CD4-positive, CD25-positive, alpha-beta regulatory T cell (primary cell): ENCODE measurements around the gene MEAF6. TPM values are rescaled to one million over a fixed set of nuclear protein-coding genes. Genes with fewer than 3 reads are reported as not detected.
"Not testable (repeated sequence)": the region's sequence is repeated elsewhere in the genome, so short reads cannot be mapped to it uniquely, and the experiment has no call there.

Experiments used
- ATAC-seq, 2 donors: fragments of 150-1000 bp; cut with Tn5 transposase; one replicate each; pipeline ENCODE4 v1.10.0; 2021; ENCODE audit warnings: low read depth in 2 of 2, moderate number of reproducible peaks in 2 of 2, moderate library complexity in 1 of 2
- DNase-seq, 3 donors: peaks; one replicate each; pipeline versions ENCODE4 v3.0.0 to v3.0.0-alpha.2; 2012 to 2022; ENCODE audit warnings: mixed read lengths in 1 of 3
- H3K27ac ChIP-seq: one replicate; pipeline ENCODE4 v1.7.0; 2013; ENCODE audit warnings: mild to moderate bottlenecking, low read length; ENCODE audit not compliant: insufficient read depth, poor library complexity, severe bottlenecking
- H3K27me3 ChIP-seq: one replicate; pipeline ENCODE4 v1.7.0; 2013; ENCODE audit warnings: low read length; ENCODE audit not compliant: control insufficient read depth, insufficient read depth
- H3K36me3 ChIP-seq: one replicate; pipeline ENCODE4 v1.7.0; 2013; ENCODE audit warnings: mild to moderate bottlenecking, low read length, moderate library complexity; ENCODE audit not compliant: control insufficient read depth, insufficient read depth
- H3K4me1 ChIP-seq: 2 replicates; pipeline ENCODE4 v1.7.0; 2013; ENCODE audit warnings: mild to moderate bottlenecking, low read length; ENCODE audit not compliant: insufficient read depth, control insufficient read depth, poor library complexity, severe bottlenecking
- H3K4me3 ChIP-seq: one replicate; pipeline ENCODE4 v1.7.0; 2013; ENCODE audit warnings: low read depth, mild to moderate bottlenecking, low read length, moderate library complexity
- H3K9me3 ChIP-seq, 2 experiments: 1 replicate in 1 of 2; 2 replicates in 1 of 2; pipeline ENCODE4 v1.7.0; 2013; ENCODE audit warnings: low read length in 2 of 2, mild to moderate bottlenecking in 1 of 2, moderate library complexity in 1 of 2; ENCODE audit not compliant: control insufficient read depth in 2 of 2
- H3K27ac Mint-ChIP-seq, 3 donors: one replicate each; pipeline ENCODE4 v1.8.0; 2020 to 2022; ENCODE audit warnings: mild to moderate bottlenecking in 3 of 3, mixed read lengths in 3 of 3, moderate library complexity in 2 of 3
- H3K27me3 Mint-ChIP-seq: one replicate; pipeline ENCODE4 v1.8.0; 2022; ENCODE audit warnings: mild to moderate bottlenecking, mixed read lengths
- H3K36me3 Mint-ChIP-seq: one replicate; pipeline ENCODE4 v1.8.0; 2020; ENCODE audit warnings: mixed read lengths
- H3K4me1 Mint-ChIP-seq, 4 donors: one replicate each; pipeline ENCODE4 v1.8.0; 2020 to 2022; ENCODE audit warnings: mixed read lengths in 4 of 4, mild to moderate bottlenecking in 1 of 4
- H3K4me3 Mint-ChIP-seq, 4 donors: one replicate each; pipeline ENCODE4 v1.8.0; 2020 to 2022; ENCODE audit warnings: mild to moderate bottlenecking in 4 of 4, mixed read lengths in 4 of 4, moderate library complexity in 3 of 4
- H3K9me3 Mint-ChIP-seq, 7 donors: one replicate each; pipeline ENCODE4 v1.8.0; 2020 to 2022; ENCODE audit warnings: mixed read lengths in 7 of 7, mild to moderate bottlenecking in 3 of 7, moderate library complexity in 2 of 7
- polyA plus RNA-seq, 4 donors: library from polyadenylated mRNA; unstranded; fragments of 300-500 nt; fragmentation: Illumina TruSeq; gene quantifications; one replicate each; pipeline ENCODE4 v1.2.3, GENCODE V29; 2021
- total RNA-seq: library from RNA; stranded (reverse); gene quantifications from one replicate; pipeline ENCODE4 v1.2.3, GENCODE V29; 2022

Gene MEAF6
- total and polyA plus RNA-seq, 5 donors from 2014 or later = 52.3 to 163 (median 150) TPM

DNA sequence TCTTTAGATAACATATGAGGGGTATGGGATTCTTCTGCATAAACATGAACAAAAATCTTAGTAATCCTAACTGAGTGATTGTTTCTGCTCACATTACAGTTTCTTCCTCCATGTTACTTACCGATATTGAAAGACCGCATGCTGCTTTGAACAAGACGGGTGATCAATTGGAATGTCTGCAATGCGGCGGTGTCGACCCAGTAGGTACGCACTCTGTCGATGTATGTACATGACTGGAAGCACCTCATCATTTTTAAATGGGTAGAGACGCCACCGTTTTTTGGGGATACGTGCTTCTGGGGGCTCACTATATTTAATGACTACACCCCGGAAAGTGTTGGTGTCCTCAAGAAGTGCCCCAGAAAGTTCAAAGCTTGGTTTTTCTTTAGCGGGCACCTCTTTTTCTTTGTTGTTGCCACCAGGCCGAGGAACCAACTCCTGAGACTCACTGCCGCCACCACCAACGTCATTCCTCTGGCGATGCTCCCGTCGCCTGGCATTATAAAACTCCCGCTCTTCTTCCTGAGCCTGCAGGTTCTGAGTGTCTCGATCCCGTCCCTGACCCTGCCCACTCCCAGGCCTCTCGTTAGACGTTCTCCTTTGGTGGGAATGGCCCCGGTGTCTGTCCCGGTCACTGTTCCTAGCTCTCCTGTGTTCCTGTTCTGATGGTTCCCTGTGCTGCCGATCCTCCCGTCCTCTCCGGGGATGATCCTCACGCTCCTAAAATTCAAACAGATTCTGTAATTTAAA lies 25.6 kb upstream of the MEAF6 start:
- Mint-ChIP-seq H3K27ac (peak overlapping the region in 1 of 3 donors; percentile 48), H3K4me3 (no peak overlapping the region), H3K4me1 (peaks cover 7 to 18% (median 11%) of the 10 kb centered on the region in 4 donors), H3K27me3 (no peaks in the 10 kb centered on the region), H3K36me3 (peaks cover 47% of the 10 kb centered on the region), H3K9me3 (no peaks in the 10 kb centered on the region)
- H3K9me3 ChIP-seq = no peaks in the 10 kb centered on the region
- no peak for ATAC-seq
- H3K4me3 ChIP-seq = no peak overlapping the region
- no peak overlapping the region for H3K27ac ChIP-seq
- H3K27me3 ChIP-seq = no peaks in the 10 kb centered on the region
- H3K4me1 ChIP-seq = no peaks in the 10 kb centered on the region
- H3K36me3 ChIP-seq = peaks cover 79% of the 10 kb centered on the region
- DNase-seq = no peak

DNA sequence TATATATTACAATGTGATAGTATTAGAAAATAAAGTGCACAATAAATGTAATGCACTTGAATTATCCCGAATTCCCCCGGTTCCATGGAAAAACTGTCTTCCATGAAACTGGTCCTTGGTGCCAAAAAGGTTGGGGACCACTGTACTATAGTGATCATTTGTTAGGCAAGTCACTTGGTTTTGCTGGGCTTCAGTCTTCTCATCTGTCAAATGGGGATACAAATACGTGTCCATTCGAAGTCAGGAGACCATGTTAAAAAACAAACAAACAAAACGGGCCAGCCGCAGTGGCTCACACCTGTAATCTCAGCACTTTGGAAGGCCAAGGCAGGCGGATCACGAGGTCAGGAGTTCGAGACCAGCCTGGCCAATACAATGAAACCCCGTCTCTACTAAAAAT lies 24.6 kb upstream of the MEAF6 start:
- H3K4me1 ChIP-seq, H3K27ac Mint-ChIP-seq, DNase-seq, ATAC-seq, H3K9me3 Mint-ChIP-seq, H3K4me3 ChIP-seq, H3K27me3 Mint-ChIP-seq, H3K4me3 Mint-ChIP-seq, H3K27me3 ChIP-seq, H3K9me3 ChIP-seq, H3K27ac ChIP-seq: not testable (repeated sequence)
- peaks cover 70% of the 10 kb centered on the region for H3K36me3 ChIP-seq
- Mint-ChIP-seq H3K36me3 (peaks cover 44% of the 10 kb centered on the region), H3K4me1 (peaks cover 7 to 20% (median 13%) of the 10 kb centered on the region in 4 donors)

DNA sequence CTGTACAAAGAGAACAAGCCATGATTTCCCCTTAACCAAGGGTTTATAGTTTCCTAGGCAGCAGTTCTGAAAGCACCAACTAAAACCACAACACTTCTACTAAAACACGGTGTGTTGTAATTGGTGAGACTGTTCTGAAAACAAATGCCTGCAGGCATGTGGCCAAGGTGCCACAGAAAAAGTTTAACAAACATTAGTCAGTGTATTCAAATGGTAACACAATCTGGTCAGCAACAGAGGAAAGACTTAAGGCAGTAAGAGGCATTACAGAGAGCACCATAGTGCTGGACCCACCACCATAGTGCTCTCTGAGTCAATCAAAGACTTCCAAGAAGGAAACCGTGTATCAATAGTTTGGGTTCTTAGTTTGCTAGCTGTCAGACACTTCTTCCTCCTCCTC lies 22.8 kb upstream of the MEAF6 start:
- peaks cover 63% of the 10 kb centered on the region for H3K36me3 ChIP-seq
- no peak overlapping the region for H3K27ac Mint-ChIP-seq
- no peak for ATAC-seq

DNA sequence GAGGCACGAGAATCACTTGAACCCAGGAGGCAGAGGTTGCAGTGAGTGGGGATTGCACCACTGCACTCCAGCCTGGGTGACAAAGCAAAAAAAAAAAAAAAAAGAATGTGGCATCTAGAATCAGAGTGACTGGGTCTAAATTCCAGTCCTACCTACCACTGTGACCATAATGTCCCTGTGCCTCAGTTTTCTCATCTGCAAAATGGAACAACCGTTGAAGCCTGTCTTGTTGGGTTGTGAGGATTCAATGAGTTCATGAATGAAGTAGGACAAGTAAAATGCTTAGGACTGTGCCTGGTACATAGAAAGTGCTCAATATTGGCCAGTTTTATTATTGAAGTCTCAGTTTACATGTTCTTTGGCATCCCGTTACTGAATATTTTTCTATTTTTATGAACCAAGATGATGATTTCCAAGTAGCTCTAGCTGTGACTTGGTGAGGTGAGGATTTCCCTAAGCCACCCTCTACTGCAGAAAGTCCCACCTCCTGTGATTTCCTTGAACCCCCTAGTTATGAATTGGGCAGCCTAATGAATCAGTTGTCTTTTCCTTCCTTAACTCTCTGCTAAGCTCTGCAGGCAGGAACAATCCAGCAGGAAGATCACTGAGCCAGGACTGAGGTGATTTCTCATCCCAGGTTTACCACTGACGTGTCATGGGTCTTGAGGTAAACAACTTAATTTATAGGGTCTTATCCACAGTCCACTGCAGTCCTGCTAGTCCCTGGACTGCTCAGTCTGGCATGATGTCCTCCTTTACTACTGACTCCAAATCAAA lies 18.9 kb upstream of the MEAF6 start:
- ATAC-seq (no peak), DNase-seq (no peak)
- H3K9me3 Mint-ChIP-seq = no peaks in the 10 kb centered on the region
- H3K36me3 Mint-ChIP-seq = peaks cover 28% of the 10 kb centered on the region
- H3K27me3 Mint-ChIP-seq = no peaks in the 10 kb centered on the region
- Histone ChIP-seq H3K27ac (no peak overlapping the region), H3K4me1 (no peaks in the 10 kb centered on the region), H3K27me3 (no peaks in the 10 kb centered on the region), H3K4me3 (no peak overlapping the region), H3K36me3 (peaks cover 26% of the 10 kb centered on the region), H3K9me3 (no peaks in the 10 kb centered on the region)
- H3K4me3 Mint-ChIP-seq = no peak overlapping the region
- H3K4me1 Mint-ChIP-seq = peaks cover 0 to 19% (median 12%) of the 10 kb centered on the region in 4 donors
- no peak overlapping the region for H3K27ac Mint-ChIP-seq

More for the DNA sequence above, 22.8 kb upstream of the MEAF6 start:
- no peaks in the 10 kb centered on the region for H3K9me3 ChIP-seq
- Mint-ChIP-seq H3K9me3 (no peaks in the 10 kb centered on the region), H3K4me3 (no peak overlapping the region), H3K27me3 (no peaks in the 10 kb centered on the region), H3K36me3 (peaks cover 40% of the 10 kb centered on the region), H3K4me1 (peaks cover 0 to 21% (median 14%) of the 10 kb centered on the region in 4 donors)
- H3K27me3 ChIP-seq = no peaks in the 10 kb centered on the region
- no peak overlapping the region for H3K4me3 ChIP-seq
- H3K4me1 ChIP-seq = no peaks in the 10 kb centered on the region
- DNase-seq = no peak
- H3K27ac ChIP-seq = no peak overlapping the region

DNA sequence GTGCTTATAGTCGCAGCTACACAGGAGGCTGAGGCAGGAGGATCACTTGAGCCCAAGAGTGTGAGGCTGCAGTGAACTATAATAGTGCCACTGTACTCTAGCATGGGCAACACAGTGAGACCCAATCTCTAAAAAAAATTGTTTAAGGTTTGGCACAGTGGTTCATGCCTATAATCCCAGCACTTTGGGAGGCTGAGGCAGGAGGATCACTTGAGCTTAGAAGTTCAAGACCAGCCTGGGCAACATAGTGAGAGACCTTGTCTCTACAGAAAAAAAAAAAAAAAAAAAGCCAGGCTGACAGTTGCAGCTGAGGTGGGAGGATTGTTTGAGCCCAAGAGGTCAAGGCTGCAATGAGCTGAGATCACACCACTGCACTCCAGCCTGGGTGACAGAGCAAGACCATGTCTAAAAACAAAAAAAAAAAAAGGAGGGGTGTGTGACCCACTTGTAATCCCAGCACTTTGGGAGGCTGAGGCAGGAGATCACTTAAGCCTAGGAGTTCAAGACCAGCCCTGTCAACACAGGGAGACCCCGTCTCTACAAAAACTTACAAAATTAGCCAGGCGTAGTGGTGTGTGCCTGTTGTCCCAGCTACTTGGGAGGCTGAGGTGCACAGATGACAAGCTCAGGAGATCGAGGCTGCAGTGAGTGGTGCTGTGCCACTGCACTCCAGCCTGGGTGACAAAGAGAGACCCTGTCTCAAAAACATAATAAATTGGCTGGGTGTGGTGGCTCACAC lies 18.0 kb upstream of the MEAF6 start:
- not testable (repeated sequence) for DNase-seq, H3K27me3 ChIP-seq, ATAC-seq, H3K9me3 ChIP-seq, H3K9me3 Mint-ChIP-seq, H3K27ac ChIP-seq, H3K4me1 ChIP-seq, H3K27me3 Mint-ChIP-seq, H3K4me3 ChIP-seq
- Mint-ChIP-seq H3K4me1 (peaks cover 0 to 15% (median 10%) of the 10 kb centered on the region in 4 donors), H3K36me3 (peaks cover 21% of the 10 kb centered on the region), H3K27ac (peak overlapping the region in 1 of 3 donors; percentile 36), H3K4me3 (peak overlapping the region in 1 of 4 donors; percentile 47)
- H3K36me3 ChIP-seq = peaks cover 18% of the 10 kb centered on the region

DNA sequence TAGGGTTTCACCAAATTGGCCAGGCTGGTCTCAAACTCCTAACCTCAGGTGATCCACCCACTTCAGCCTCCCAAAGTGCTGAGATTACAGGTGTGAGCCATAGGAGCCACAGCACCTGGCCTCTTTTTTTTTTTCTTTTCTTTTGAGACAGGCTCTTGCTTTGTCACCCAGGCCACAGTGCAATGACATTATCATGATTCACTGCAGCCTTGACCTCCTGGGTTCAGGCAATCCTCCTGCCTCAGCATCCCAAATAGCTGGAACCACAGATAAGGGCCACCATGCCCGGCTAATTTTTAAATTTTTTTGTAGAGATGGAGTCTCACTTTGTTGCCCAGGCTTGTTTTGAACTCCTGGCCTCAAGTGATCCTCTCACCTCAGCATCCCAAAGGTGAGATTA lies 15.3 kb upstream of the MEAF6 start:
- not testable (repeated sequence) for H3K4me3 ChIP-seq, DNase-seq, H3K36me3 Mint-ChIP-seq, H3K27ac ChIP-seq, H3K27ac Mint-ChIP-seq, H3K4me1 ChIP-seq, H3K4me1 Mint-ChIP-seq, H3K4me3 Mint-ChIP-seq, H3K27me3 ChIP-seq, H3K9me3 ChIP-seq, H3K9me3 Mint-ChIP-seq, ATAC-seq, H3K36me3 ChIP-seq, H3K27me3 Mint-ChIP-seq

DNA sequence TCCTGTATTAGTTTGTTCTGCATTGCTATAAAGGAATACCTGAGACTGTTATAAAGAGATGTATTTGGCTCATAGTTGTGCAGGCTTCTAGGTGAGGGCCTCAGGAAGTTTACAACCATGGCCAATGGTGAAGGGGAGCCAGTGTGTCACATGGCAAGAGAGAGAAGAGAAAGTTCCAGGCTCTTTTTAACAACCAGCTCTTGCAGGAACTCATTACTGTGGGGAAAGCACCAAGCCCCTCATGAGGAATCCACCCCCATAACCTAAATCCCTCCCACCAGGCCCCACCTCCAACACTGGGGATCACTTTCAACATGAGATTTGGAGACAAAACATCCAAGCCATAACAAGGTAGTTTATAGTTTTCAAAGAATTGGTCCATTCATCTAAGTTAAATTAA lies 5.0 kb upstream of the MEAF6 start:
- H3K9me3 Mint-ChIP-seq = peaks cover 0 to 2% (median 0%) of the 10 kb centered on the region in 7 donors
- peaks cover 10 to 27% (median 18%) of the 10 kb centered on the region in 4 donors for H3K4me1 Mint-ChIP-seq
- no peaks in the 10 kb centered on the region for H3K36me3 Mint-ChIP-seq
- Histone ChIP-seq H3K27ac (no peak overlapping the region), H3K9me3 (no peaks in the 10 kb centered on the region), H3K36me3 (no peaks in the 10 kb centered on the region), H3K4me1 (peaks cover 5% of the 10 kb centered on the region), H3K4me3 (peak overlapping the region; percentile 47), H3K27me3 (no peaks in the 10 kb centered on the region)
- no peaks in the 10 kb centered on the region for H3K27me3 Mint-ChIP-seq
- peak in 1 of 3 donors; percentile 14 for DNase-seq
- no peak for ATAC-seq
- peak overlapping the region; percentile 89 to 93 (median 92) for H3K4me3 Mint-ChIP-seq
- H3K27ac Mint-ChIP-seq = peak overlapping the region; percentile 23 to 89 (median 87)
